BE2C (cell line): ENCODE data around the gene GRID1.

ENCODE experiments used
- DNase-seq: peaks from one replicate; pipeline ENCODE4 v3.0.0-alpha.2; 2020
- H3K27me3 ChIP-seq: fragments of 250-450 bp; sonication (Bioruptor Pico); 2 replicates; pipeline ENCODE4 v1.5.1; 2020; ENCODE audit warnings: mild to moderate bottlenecking
- H3K36me3 ChIP-seq: fragments of 250-450 bp; sonication (Bioruptor Pico); 2 replicates; pipeline ENCODE4 v1.5.1; 2020; ENCODE audit warnings: mild to moderate bottlenecking
- H3K4me1 ChIP-seq: fragments of 250-450 bp; sonication (Bioruptor Pico); 2 replicates; pipeline ENCODE4 v1.5.1; 2020
- H3K4me3 ChIP-seq: 2 replicates; pipeline ENCODE4 v1.5.1; 2011; ENCODE audit warnings: low read depth, low read length
- H3K9me3 ChIP-seq: fragments of 250-450 bp; sonication (Bioruptor Pico); 2 replicates; pipeline ENCODE4 v1.5.1; 2020
- CTCF ChIP-seq: IDR thresholded peaks from 2 replicates; pipeline ENCODE4 v1.5.1; 2012; ENCODE audit warnings: mild to moderate bottlenecking, low read depth, low read length

The GRID1 gene

GRCh38 chr10:86265895-86266259, 100.7 kb downstream of the GRID1 start:
- H3K4me3 ChIP-seq = peak overlapping the region; percentile 14; the same call in 1 of the 2 replicates
- TF ChIP-seq CTCF = no peak
- no peak for DNase-seq
- H3K36me3 ChIP-seq = no peaks in the 10 kb centered on the region
- H3K27me3 ChIP-seq = no peaks in the 10 kb centered on the region
- H3K9me3 ChIP-seq = no peaks in the 10 kb centered on the region
- peaks cover 65% of the 10 kb centered on the region for H3K4me1 ChIP-seq

GRCh38 chr10:86265236-86265894, 101.2 kb downstream of the GRID1 start:
- H3K27me3 ChIP-seq = no peaks in the 10 kb centered on the region
- H3K4me3 ChIP-seq = no peak overlapping the region
- no peak for TF ChIP-seq CTCF
- no peaks in the 10 kb centered on the region for H3K9me3 ChIP-seq
- no peaks in the 10 kb centered on the region for H3K36me3 ChIP-seq
- peak; percentile 84 for DNase-seq
- peaks cover 67% of the 10 kb centered on the region for H3K4me1 ChIP-seq

- TF ChIP-seq CTCF = no peak
- Histone ChIP-seq H3K27me3 (no peaks in the 10 kb centered on the region), H3K4me3 (no peak overlapping the region), H3K4me1 (peaks cover 74% of the 10 kb centered on the region), H3K36me3 (no peaks in the 10 kb centered on the region), H3K9me3 (no peaks in the 10 kb centered on the region)
- peak; percentile 76 for DNase-seq
Measured at GRCh38 chr10:86264481-86265231, 101.9 kb downstream of the GRID1 start.

GRCh38 chr10:86263907-86264306, 102.7 kb downstream of the GRID1 start:
- no peaks in the 10 kb centered on the region for H3K9me3 ChIP-seq
- H3K4me1 ChIP-seq = peaks cover 80% of the 10 kb centered on the region
- H3K4me3 ChIP-seq = no peak overlapping the region
- H3K36me3 ChIP-seq = no peaks in the 10 kb centered on the region
- DNase-seq = no peak
- no peak for TF ChIP-seq CTCF
- H3K27me3 ChIP-seq = no peaks in the 10 kb centered on the region

- TF ChIP-seq CTCF = no peak
- no peak for DNase-seq
- peaks cover 80% of the 10 kb centered on the region for H3K4me1 ChIP-seq
- H3K4me3 ChIP-seq = peak overlapping the region; percentile 3
- no peaks in the 10 kb centered on the region for H3K9me3 ChIP-seq
- no peaks in the 10 kb centered on the region for H3K36me3 ChIP-seq
- H3K27me3 ChIP-seq = no peaks in the 10 kb centered on the region
Measured at GRCh38 chr10:86263209-86263608, 103.4 kb downstream of the GRID1 start.

- Histone ChIP-seq H3K4me1 (peaks cover 77% of the 10 kb centered on the region), H3K4me3 (peak overlapping the region; percentile 3), H3K36me3 (no peaks in the 10 kb centered on the region), H3K27me3 (no peaks in the 10 kb centered on the region), H3K9me3 (no peaks in the 10 kb centered on the region)
- peak; percentile 47 for DNase-seq
- no peak for TF ChIP-seq CTCF
Measured at GRCh38 chr10:86262688-86263181, 103.9 kb downstream of the GRID1 start.
